ENCODE results near the gene RERE. TPM values are rescaled to one million over a fixed set of nuclear protein-coding genes. Genes with fewer than 3 reads are reported as not detected.

Gene RERE
- total RNA-seq, 2 donors from 2014 or later = 96.0 to 105 TPM

DNA sequence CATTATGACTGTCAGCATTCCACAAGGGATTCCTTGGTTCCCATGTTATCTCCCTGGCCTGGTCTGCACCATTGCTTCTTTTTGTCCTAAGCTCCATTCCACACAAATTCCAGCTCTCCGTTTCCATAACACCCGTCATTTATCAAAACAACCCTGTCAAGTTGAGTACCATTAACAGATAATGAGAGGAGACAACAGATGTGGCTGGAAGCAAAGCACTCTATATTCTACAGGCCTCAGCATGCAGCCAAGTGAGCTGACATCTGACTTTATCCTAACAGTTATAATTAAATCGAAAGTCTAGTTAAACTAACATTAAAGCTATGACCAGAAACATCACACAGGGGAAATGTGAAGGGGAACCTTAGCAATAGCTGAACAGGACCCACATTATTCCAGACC, 110.4 kb downstream of the RERE start:
- H3K4me3 ChIP-seq = no peak overlapping the region
- H3K36me3 ChIP-seq = no peaks in the 10 kb centered on the region
- intact Hi-C loops (cut with DNase I) = no loop called here
- H3K27ac ChIP-seq = no peak overlapping the region
- H3K27me3 ChIP-seq = no peaks in the 10 kb centered on the region
- no peak for TF ChIP-seq CTCF (IDR thresholded peaks at IDR 0.05)
- no peak for DNase-seq
- H3K9ac ChIP-seq (ENCODE audit: low read depth in 2 of 2, low read length in 2 of 2) = no peak overlapping the region
- H3K9me3 ChIP-seq = no peaks in the 10 kb centered on the region
- H3K4me1 ChIP-seq = no peaks in the 10 kb centered on the region

- no peak for DNase-seq
- TF ChIP-seq CTCF (IDR thresholded peaks at IDR 0.05) = no peak
- H3K4me1 ChIP-seq = no peaks in the 10 kb centered on the region
- no peaks in the 10 kb centered on the region for H3K36me3 ChIP-seq
- no peak overlapping the region for H3K4me3 ChIP-seq
- H3K27ac ChIP-seq = no peak overlapping the region
- H3K9me3 ChIP-seq = no peaks in the 10 kb centered on the region
- no peak overlapping the region for H3K9ac ChIP-seq (ENCODE audit: low read depth in 2 of 2, low read length in 2 of 2)
- intact Hi-C loops (cut with DNase I) = no loop called here
- H3K27me3 ChIP-seq = no peaks in the 10 kb centered on the region
Measured at GRCh38 chr1:8706291-8706690, 111.1 kb downstream of the RERE start.

GRCh38 chr1:8704866-8705506, 112.5 kb downstream of the RERE start:
- intact Hi-C loops (cut with DNase I) = no loop called here
- Histone ChIP-seq H3K4me3 (no peak overlapping the region), H3K27me3 (no peaks in the 10 kb centered on the region), H3K9me3 (no peaks in the 10 kb centered on the region), H3K27ac (no peak overlapping the region), H3K9ac (ENCODE audit: low read depth in 2 of 2, low read length in 2 of 2) (no peak overlapping the region), H3K4me1 (no peaks in the 10 kb centered on the region), H3K36me3 (no peaks in the 10 kb centered on the region)
- DNase-seq = no peak
- no peak for TF ChIP-seq CTCF (IDR thresholded peaks at IDR 0.05)

DNA sequence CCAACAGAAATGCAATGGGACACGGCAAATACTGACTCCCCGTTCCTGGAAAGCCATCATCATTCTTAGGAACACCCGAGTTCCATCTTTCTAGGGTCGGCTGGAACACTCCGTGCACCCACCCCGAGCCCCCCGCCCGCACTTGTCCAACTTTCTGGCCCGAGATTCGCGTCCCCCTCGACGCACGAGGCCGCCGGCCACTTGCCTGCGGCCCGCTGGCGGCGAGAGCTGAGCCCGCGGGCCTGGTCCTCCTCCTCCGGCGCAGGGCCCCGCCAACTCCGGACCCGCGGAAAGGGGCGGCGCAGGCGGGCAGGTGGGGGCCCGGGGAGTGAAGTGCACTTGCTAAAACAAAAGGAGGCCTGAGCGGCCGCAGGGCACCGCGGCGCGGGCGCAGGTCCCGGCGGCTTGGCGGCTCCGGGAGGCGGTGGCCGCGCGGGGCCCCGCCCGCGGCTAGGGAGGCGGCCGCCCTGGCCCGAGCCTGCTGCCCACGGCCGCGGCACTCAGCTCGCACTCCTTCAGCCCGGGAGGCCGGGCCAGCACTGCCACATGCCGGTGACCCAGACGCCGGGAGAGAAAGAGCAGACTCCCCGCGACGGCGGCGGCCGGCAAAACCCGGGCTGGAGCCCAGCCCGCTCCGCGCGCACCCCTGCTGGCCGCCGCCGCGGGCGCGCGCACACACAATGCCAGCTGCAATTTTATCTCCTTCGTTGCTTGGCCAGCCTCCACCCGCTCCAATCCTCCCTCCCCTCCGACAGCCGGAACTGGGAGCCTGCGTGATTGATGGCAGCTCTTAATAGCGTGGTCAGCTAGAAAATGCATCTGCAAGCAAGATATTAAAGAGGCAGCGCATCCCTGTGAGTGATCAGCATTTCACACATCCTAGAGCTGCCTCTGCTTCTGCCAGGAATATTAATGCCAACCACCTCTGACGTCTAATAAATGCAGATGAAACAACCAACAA, 114.3 kb downstream of the RERE start:
- Histone ChIP-seq H3K36me3 (no peaks in the 10 kb centered on the region), H3K27ac (peak overlapping the region; percentile 94), H3K9ac (ENCODE audit: low read depth in 2 of 2, low read length in 2 of 2) (peak overlapping the region; percentile 75 to 85), H3K4me3 (peak overlapping the region; percentile 50), H3K4me1 (no peaks in the 10 kb centered on the region), H3K9me3 (no peaks in the 10 kb centered on the region), H3K27me3 (no peaks in the 10 kb centered on the region)
- intact Hi-C loops (cut with DNase I) = no loop called here
- TF ChIP-seq CTCF (IDR thresholded peaks at IDR 0.05) = no peak
- peak; percentile 91 for DNase-seq

DNA sequence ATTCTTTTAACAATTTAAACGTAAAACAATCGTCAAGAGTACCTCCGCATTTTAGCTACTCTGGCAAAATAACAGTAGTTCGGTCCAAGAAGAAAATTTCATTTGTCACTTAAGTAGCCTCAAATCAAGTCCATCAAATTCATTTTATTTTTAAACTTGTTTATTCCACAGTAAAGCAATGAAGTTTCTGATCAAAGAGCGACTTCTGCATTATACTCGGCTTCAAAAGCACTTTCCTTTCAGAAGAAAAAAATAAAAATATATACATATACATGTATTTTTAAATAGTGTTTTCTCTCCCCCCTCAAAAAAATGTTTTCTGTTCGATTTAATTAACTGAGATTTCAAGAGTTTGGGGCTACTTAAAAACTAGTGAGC, 115.0 kb downstream of the RERE start:
- TF ChIP-seq CTCF (IDR thresholded peaks at IDR 0.05) = no peak
- intact Hi-C loops (cut with DNase I) = no loop called here
- Histone ChIP-seq H3K4me3 (peak overlapping the region; percentile 50), H3K4me1 (no peaks in the 10 kb centered on the region), H3K9me3 (no peaks in the 10 kb centered on the region), H3K36me3 (no peaks in the 10 kb centered on the region), H3K27me3 (no peaks in the 10 kb centered on the region), H3K9ac (ENCODE audit: low read depth in 2 of 2, low read length in 2 of 2) (peak overlapping the region; percentile 75 to 85), H3K27ac (peak overlapping the region; percentile 94)
- no peak for DNase-seq
